ENCODE results near the gene RFTN1. TPM values are rescaled to one million over a fixed set of nuclear protein-coding genes. Genes with fewer than 3 reads are reported as not detected.

The RFTN1 gene
- total RNA-seq, 2 donors from 2014 or later: 128 to 132 TPM

GRCh38 chr3:16390581-16390980 lies 122.9 kb downstream of the RFTN1 start:
- Mint-ChIP-seq H3K27ac (peak overlapping the region; percentile 5), H3K27me3 (ENCODE audit: low read depth) (no peaks in the 10 kb centered on the region), H3K4me1 (ENCODE audit: low read depth) (peaks cover 32% of the 10 kb centered on the region), H3K9me3 (peaks cover 2 to 7% of the 10 kb centered on the region in 2 donors), H3K4me3 (no peak overlapping the region), H3K36me3 (ENCODE audit: insufficient read depth in 2 of 2) (peaks cover 11 to 37% of the 10 kb centered on the region in 2 donors)
- DNase-seq (no peak), ATAC-seq (replicated peaks in 1 of 2) (no peak)

- DNase-seq (no peak), ATAC-seq (replicated peaks in 1 of 2) (no peak)
- Mint-ChIP-seq H3K4me1 (ENCODE audit: low read depth) (peaks cover 36% of the 10 kb centered on the region), H3K27ac (peak overlapping the region; percentile 26), H3K27me3 (ENCODE audit: low read depth) (no peaks in the 10 kb centered on the region), H3K9me3 (peaks cover 2 to 7% of the 10 kb centered on the region in 2 donors), H3K36me3 (ENCODE audit: insufficient read depth in 2 of 2) (peaks cover 9 to 30% of the 10 kb centered on the region in 2 donors), H3K4me3 (no peak overlapping the region)
These were observed 124.6 kb downstream of the RFTN1 start for GRCh38 chr3:16388850-16389441.

- Mint-ChIP-seq H3K4me3 (no peak overlapping the region), H3K4me1 (ENCODE audit: low read depth) (peaks cover 53% of the 10 kb centered on the region), H3K9me3 (peaks cover under 1 to 5% of the 10 kb centered on the region in 2 donors), H3K27me3 (ENCODE audit: low read depth) (no peaks in the 10 kb centered on the region), H3K27ac (peak overlapping the region; percentile 51), H3K36me3 (ENCODE audit: insufficient read depth in 2 of 2) (peaks cover 13 to 23% of the 10 kb centered on the region in 2 donors)
- ATAC-seq (replicated peaks in 1 of 2): no peak
- DNase-seq: no peak
These were observed 126.9 kb downstream of the RFTN1 start for GRCh38 chr3:16386561-16386960.

- Mint-ChIP-seq H3K9me3 (peaks cover 0 to 3% of the 10 kb centered on the region in 2 donors), H3K4me3 (no peak overlapping the region), H3K4me1 (ENCODE audit: low read depth) (peaks cover 58% of the 10 kb centered on the region), H3K27ac (no peak overlapping the region), H3K27me3 (ENCODE audit: low read depth) (no peaks in the 10 kb centered on the region), H3K36me3 (ENCODE audit: insufficient read depth in 2 of 2) (peaks cover 12 to 27% of the 10 kb centered on the region in 2 donors)
- ATAC-seq (replicated peaks in 1 of 2) (no peak), DNase-seq (no peak)
These were observed 128.3 kb downstream of the RFTN1 start for GRCh38 chr3:16385151-16385550.

- no peak overlapping the region for H3K27ac Mint-ChIP-seq
- no peak for ATAC-seq (replicated peaks in 1 of 2)
- H3K36me3 Mint-ChIP-seq (ENCODE audit: insufficient read depth in 2 of 2): peaks cover 13 to 36% of the 10 kb centered on the region in 2 donors
- H3K9me3 Mint-ChIP-seq: peaks cover 0 to 3% of the 10 kb centered on the region in 2 donors
- H3K4me3 Mint-ChIP-seq: no peak overlapping the region
- peaks cover 71% of the 10 kb centered on the region for H3K4me1 Mint-ChIP-seq (ENCODE audit: low read depth)
- no peaks in the 10 kb centered on the region for H3K27me3 Mint-ChIP-seq (ENCODE audit: low read depth)
- no peak for DNase-seq
These were observed 129.6 kb downstream of the RFTN1 start for GRCh38 chr3:16383864-16384263.

- peaks cover 0 to 4% of the 10 kb centered on the region in 2 donors for H3K9me3 Mint-ChIP-seq
- peaks cover 18 to 46% of the 10 kb centered on the region in 2 donors for H3K36me3 Mint-ChIP-seq (ENCODE audit: insufficient read depth in 2 of 2)
- peak overlapping the region; percentile 58 for H3K27ac Mint-ChIP-seq
- H3K4me1 Mint-ChIP-seq (ENCODE audit: low read depth): peaks cover 77% of the 10 kb centered on the region
- DNase-seq (peak in 1 of 2 donors; percentile 26), ATAC-seq (replicated peaks in 1 of 2) (peak; percentile 34 to 38)
- H3K27me3 Mint-ChIP-seq (ENCODE audit: low read depth): no peaks in the 10 kb centered on the region
- H3K4me3 Mint-ChIP-seq: peak overlapping the region in 1 of 2 donors; percentile 18
These were observed 130.7 kb downstream of the RFTN1 start for GRCh38 chr3:16382845-16383244.

GRCh38 chr3:16381426-16381825 lies 132.1 kb downstream of the RFTN1 start:
- Mint-ChIP-seq H3K9me3 (peaks cover 0 to 5% of the 10 kb centered on the region in 2 donors), H3K4me3 (no peak overlapping the region), H3K36me3 (ENCODE audit: insufficient read depth in 2 of 2) (peaks cover 26 to 53% of the 10 kb centered on the region in 2 donors), H3K27ac (no peak overlapping the region), H3K27me3 (ENCODE audit: low read depth) (no peaks in the 10 kb centered on the region), H3K4me1 (ENCODE audit: low read depth) (peaks cover 77% of the 10 kb centered on the region)
- no peak for DNase-seq
- ATAC-seq (replicated peaks in 1 of 2): no peak

GRCh38 chr3:16380421-16380820 lies 133.1 kb downstream of the RFTN1 start:
- Mint-ChIP-seq H3K27ac (peak overlapping the region; percentile 93), H3K36me3 (ENCODE audit: insufficient read depth in 2 of 2) (peaks cover 30 to 58% of the 10 kb centered on the region in 2 donors), H3K9me3 (peaks cover 0 to 5% of the 10 kb centered on the region in 2 donors), H3K27me3 (ENCODE audit: low read depth) (no peaks in the 10 kb centered on the region), H3K4me1 (ENCODE audit: low read depth) (peaks cover 85% of the 10 kb centered on the region), H3K4me3 (peak overlapping the region; percentile 23 to 65)
- DNase-seq (no peak), ATAC-seq (replicated peaks in 1 of 2) (no peak)

GRCh38 chr3:16379838-16380237 lies 133.7 kb downstream of the RFTN1 start:
- no peak for DNase-seq
- peak overlapping the region; percentile 65 to 67 for H3K4me3 Mint-ChIP-seq
- peak overlapping the region; percentile 93 for H3K27ac Mint-ChIP-seq

GRCh38 chr3:16378920-16379319 lies 134.6 kb downstream of the RFTN1 start:
- H3K4me3 Mint-ChIP-seq: peak overlapping the region; percentile 65 to 67
- peaks cover 0 to 5% of the 10 kb centered on the region in 2 donors for H3K9me3 Mint-ChIP-seq
- H3K27me3 Mint-ChIP-seq (ENCODE audit: low read depth): no peaks in the 10 kb centered on the region
- peaks cover 96% of the 10 kb centered on the region for H3K4me1 Mint-ChIP-seq (ENCODE audit: low read depth)
- peaks cover 34 to 63% of the 10 kb centered on the region in 2 donors for H3K36me3 Mint-ChIP-seq (ENCODE audit: insufficient read depth in 2 of 2)
- ATAC-seq (replicated peaks in 1 of 2) (peak; percentile 84 to 89), DNase-seq (peak; percentile 50 to 52)
- H3K27ac Mint-ChIP-seq: peak overlapping the region; percentile 93

More at GRCh38 chr3:16379838-16380237, 133.7 kb downstream of the RFTN1 start:
- H3K9me3 Mint-ChIP-seq: peaks cover 0 to 5% of the 10 kb centered on the region in 2 donors
- H3K4me1 Mint-ChIP-seq (ENCODE audit: low read depth): peaks cover 91% of the 10 kb centered on the region
- peak; percentile 26 to 43 for ATAC-seq (replicated peaks in 1 of 2)
- no peaks in the 10 kb centered on the region for H3K27me3 Mint-ChIP-seq (ENCODE audit: low read depth)
- H3K36me3 Mint-ChIP-seq (ENCODE audit: insufficient read depth in 2 of 2): peaks cover 32 to 60% of the 10 kb centered on the region in 2 donors

GRCh38 chr3:16378415-16378814 lies 135.1 kb downstream of the RFTN1 start:
- Mint-ChIP-seq H3K36me3 (ENCODE audit: insufficient read depth in 2 of 2) (peaks cover 33 to 64% of the 10 kb centered on the region in 2 donors), H3K4me1 (ENCODE audit: low read depth) (peaks cover 96% of the 10 kb centered on the region), H3K4me3 (peak overlapping the region; percentile 65 to 67), H3K27ac (peak overlapping the region; percentile 93), H3K9me3 (peaks cover 0 to 5% of the 10 kb centered on the region in 2 donors), H3K27me3 (ENCODE audit: low read depth) (no peaks in the 10 kb centered on the region)
- DNase-seq (no peak), ATAC-seq (replicated peaks in 1 of 2) (peak in 1 of 2 donors; percentile 22)

GRCh38 chr3:16377847-16378302 lies 135.6 kb downstream of the RFTN1 start:
- DNase-seq: no peak
- no peak for ATAC-seq (replicated peaks in 1 of 2)
- Mint-ChIP-seq H3K27me3 (ENCODE audit: low read depth) (no peaks in the 10 kb centered on the region), H3K4me1 (ENCODE audit: low read depth) (peaks cover 96% of the 10 kb centered on the region), H3K4me3 (peak overlapping the region; percentile 44 to 67), H3K9me3 (peaks cover 0 to 5% of the 10 kb centered on the region in 2 donors), H3K36me3 (ENCODE audit: insufficient read depth in 2 of 2) (peaks cover 32 to 68% of the 10 kb centered on the region in 2 donors), H3K27ac (peak overlapping the region; percentile 93)

GRCh38 chr3:16377196-16377595 lies 136.3 kb downstream of the RFTN1 start:
- DNase-seq (no peak), ATAC-seq (replicated peaks in 1 of 2) (no peak)
- Mint-ChIP-seq H3K27ac (peak overlapping the region; percentile 72), H3K27me3 (ENCODE audit: low read depth) (no peaks in the 10 kb centered on the region), H3K36me3 (ENCODE audit: insufficient read depth in 2 of 2) (peaks cover 28 to 67% of the 10 kb centered on the region in 2 donors), H3K4me3 (peak overlapping the region; percentile 44 to 67), H3K4me1 (ENCODE audit: low read depth) (peaks cover 96% of the 10 kb centered on the region), H3K9me3 (peaks cover 0 to 1% of the 10 kb centered on the region in 2 donors)

Measured in activated T-cell treated with anti-CD3 and anti-CD28 coated beads, Interleukin-2, amount 50 U/mL, for 72 hours (primary cell).